ENCODE results near the gene TACC3. TPM values are rescaled to one million over a fixed set of nuclear protein-coding genes. Genes with fewer than 3 reads are reported as not detected.

TACC3 gene
- 10.3 and 132 TPM in 2 replicates for total RNA-seq

DNA sequence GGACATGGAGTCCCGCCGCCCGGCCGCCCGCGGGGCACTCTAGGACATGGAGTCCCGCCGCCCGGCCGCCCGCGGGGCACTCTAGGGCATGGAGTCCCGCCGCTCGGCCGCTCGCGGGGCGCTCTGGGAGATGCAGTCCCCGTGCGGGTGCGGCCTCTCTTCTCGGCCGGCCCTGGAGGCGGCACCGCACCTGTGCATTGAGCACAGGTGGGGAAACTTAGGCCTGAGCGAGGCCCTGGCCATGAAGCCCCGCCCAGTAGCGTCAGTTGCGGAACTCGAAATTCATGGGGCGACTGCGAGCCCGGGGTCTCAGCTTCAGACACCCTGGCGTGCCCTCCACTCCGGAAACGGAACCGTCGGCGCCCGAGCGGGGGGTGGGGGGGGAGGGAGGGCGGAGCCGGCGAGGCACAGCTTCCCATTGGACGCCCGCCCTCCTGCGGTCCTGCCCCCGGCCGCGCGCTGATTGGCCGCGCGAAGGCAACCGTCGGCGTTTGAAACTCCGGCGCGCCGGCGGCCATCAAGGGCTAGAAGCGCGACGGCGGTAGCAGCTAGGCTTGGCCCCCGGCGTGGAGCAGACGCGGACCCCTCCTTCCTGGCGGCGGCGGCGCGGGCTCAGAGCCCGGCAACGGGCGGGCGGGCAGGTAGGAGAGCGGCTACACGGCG, at the start of gene TACC3, which contains the start of gene TMEM129:
TSS of gene TACC3 (plus strand) at position 519 of the 663 bp plus-strand sequence. CDS start 1,901 bp downstream, outside the sequence.
TSS of gene TMEM129 (minus strand) at position 321 of the 663 bp plus-strand sequence. CDS start 486 bp downstream, outside the sequence.

GRCh38 chr4:1683736-1684505, 37.4 kb upstream of the TACC3 start, which contains the start of gene FAM53A:
TSS of gene FAM53A (minus strand) at chr4:1684313. CDS start at chr4:1668741, 15,572 bp downstream.

DNA sequence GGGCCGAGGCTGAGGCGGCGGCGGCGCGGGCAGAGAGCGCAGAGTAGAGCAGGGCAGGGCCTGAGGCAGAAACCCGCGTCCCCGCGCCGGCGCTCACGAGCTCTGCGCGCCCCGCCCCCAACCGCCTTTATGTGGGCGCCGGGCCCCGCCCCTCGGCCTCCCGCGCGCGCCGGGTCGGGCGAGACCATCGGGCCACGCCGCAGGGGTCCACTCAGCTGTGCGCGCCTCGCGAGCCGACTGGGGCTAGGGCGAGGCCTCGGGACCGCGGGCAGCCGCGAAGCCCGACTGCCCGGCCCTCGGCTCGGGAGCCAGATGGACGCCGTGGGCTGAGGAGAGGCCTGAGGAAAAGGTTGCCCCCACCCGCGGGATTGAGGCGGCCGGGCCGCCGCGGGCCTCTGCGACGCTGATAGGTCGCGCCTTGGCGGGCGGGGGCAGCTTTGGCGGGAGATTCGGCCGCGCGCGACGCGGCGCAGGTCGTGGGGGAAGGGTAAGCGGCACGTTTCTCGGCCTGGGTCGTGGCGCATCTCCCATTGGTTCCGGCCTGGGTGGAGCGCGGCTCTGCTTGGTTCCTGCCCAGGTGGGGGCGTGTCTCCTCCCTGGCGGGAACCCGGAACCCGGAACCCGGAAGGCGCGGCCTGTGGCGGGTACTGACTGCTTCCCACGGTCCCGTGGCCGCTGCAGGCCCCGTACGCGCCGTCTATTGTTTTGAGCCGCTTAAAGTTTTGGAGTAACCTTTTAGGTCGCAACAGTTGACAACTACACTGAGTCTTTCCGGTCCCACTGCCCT, 8.9 kb upstream of the TACC3 start, which contains the start of gene SLBP:
TSS of gene SLBP (minus strand) at position 104 of the 787 bp plus-strand sequence. CDS start 131 bp downstream, outside the sequence.

DNA sequence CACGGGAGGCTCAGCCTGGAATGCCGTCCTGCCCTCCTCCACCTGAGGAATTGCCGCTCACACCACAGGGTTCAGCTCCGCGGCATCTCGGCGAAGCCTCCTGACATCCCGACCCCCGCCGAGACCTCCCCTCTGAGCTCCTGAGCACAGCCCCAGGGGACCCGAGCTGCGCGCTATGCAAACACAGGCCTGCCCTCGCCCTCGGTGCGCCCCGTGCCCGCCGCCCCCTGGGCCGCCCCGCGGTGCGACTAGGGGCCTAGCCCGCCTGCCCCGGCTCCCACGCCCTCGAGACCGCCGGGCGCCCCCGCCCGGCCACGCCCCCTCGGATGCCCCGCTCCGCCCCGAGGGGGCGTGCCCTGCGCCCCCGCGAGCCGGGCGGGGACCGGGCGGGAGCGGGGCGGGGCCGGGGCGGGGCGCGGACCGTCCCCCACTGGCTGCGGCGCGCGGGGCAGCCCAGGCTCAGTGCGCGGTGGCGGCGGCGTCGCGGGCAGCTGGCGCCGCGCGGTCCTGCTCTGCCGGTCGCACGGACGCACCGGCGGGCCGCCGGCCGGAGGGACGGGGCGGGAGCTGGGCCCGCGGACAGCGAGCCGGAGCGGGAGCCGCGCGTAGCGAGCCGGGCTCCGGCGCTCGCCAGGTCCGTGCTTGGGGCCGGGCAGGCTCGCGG, 71.6 kb downstream of the TACC3 start, which contains the start of gene FGFR3:
TSS of gene FGFR3 (plus strand) at position 462 of the 664 bp plus-strand sequence. CDS start 642 bp downstream, outside the sequence.

Other genes starting within 250 kb of the TACC3 start
- 2.9 and 8.4 TPM in 2 replicates for gene FAM53A, start 37.2 kb upstream of the TACC3 start, total RNA-seq
- 78.3 and 106 TPM in 2 replicates for gene SLBP, start 9.2 kb upstream of the TACC3 start, total RNA-seq
- gene TMEM129, start 198 bp upstream of the TACC3 start, total RNA-seq = 43.3 and 105 TPM in 2 replicates
- gene FGFR3, start 71.8 kb downstream of the TACC3 start, total RNA-seq = 2.4 and 17.5 TPM in 2 replicates
- gene LETM1, start 134.6 kb downstream of the TACC3 start, total RNA-seq = 56.8 and 63.9 TPM in 2 replicates
- gene NSD2, start 149.9 kb downstream of the TACC3 start, total RNA-seq = 32.2 and 86.0 TPM in 2 replicates